ENCODE measurements around the gene SYNE3.

The SYNE3 gene

DNA sequence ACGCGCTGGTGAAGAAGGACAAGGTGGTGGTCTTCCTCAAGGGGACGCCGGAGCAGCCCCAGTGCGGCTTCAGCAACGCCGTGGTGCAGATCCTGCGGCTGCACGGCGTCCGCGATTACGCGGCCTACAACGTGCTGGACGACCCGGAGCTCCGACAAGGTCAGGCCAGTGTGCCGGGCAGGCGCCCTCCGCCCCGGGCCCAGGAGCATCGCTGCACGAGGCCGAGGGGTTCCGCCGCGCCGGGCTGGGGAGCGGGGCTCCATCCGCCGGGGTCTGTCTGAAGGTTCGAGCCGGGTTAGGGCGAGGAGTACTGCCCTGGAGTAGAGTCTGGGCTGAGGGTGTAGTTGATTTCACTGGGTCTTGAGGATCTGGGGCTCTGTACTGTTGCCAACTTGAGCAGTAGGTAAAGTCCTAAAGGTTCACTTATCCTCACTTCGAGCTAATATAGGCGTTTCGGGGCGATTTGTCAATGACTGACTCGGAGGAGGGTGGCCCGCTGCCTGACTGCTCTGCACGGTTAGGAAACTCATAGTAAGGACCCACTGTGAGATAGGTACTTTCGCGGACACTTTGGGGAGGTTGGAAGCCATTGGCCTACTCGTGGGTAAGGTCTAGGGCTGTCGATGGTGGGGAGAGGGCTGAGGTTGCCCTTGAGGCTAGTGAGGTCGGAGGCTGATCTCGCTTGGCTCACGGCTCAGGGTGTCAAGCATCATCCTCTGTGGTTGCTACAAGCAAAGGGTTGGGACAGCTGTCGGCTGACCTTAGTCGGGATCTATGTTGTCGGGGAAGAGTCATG lies 19.0 kb upstream of the SYNE3 start:
- H3K4me3 ChIP-seq (replicated peaks in 1 of 2; ENCODE audit: low read depth in 2 of 2, low read length in 2 of 2): peak overlapping the region; percentile 69 to 87
- TF ChIP-seq, protein P1, sequence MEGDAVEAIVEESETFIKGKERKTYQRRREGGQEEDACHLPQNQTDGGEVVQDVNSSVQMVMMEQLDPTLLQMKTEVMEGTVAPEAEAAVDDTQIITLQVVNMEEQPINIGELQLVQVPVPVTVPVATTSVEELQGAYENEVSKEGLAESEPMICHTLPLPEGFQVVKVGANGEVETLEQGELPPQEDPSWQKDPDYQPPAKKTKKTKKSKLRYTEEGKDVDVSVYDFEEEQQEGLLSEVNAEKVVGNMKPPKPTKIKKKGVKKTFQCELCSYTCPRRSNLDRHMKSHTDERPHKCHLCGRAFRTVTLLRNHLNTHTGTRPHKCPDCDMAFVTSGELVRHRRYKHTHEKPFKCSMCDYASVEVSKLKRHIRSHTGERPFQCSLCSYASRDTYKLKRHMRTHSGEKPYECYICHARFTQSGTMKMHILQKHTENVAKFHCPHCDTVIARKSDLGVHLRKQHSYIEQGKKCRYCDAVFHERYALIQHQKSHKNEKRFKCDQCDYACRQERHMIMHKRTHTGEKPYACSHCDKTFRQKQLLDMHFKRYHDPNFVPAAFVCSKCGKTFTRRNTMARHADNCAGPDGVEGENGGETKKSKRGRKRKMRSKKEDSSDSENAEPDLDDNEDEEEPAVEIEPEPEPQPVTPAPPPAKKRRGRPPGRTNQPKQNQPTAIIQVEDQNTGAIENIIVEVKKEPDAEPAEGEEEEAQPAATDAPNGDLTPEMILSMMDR (IDR thresholded peaks at IDR 0.05; ENCODE audit: low read depth, low read length): no peak
- DNase-seq (ENCODE audit: low read depth in 2 of 2): no peak

DNA sequence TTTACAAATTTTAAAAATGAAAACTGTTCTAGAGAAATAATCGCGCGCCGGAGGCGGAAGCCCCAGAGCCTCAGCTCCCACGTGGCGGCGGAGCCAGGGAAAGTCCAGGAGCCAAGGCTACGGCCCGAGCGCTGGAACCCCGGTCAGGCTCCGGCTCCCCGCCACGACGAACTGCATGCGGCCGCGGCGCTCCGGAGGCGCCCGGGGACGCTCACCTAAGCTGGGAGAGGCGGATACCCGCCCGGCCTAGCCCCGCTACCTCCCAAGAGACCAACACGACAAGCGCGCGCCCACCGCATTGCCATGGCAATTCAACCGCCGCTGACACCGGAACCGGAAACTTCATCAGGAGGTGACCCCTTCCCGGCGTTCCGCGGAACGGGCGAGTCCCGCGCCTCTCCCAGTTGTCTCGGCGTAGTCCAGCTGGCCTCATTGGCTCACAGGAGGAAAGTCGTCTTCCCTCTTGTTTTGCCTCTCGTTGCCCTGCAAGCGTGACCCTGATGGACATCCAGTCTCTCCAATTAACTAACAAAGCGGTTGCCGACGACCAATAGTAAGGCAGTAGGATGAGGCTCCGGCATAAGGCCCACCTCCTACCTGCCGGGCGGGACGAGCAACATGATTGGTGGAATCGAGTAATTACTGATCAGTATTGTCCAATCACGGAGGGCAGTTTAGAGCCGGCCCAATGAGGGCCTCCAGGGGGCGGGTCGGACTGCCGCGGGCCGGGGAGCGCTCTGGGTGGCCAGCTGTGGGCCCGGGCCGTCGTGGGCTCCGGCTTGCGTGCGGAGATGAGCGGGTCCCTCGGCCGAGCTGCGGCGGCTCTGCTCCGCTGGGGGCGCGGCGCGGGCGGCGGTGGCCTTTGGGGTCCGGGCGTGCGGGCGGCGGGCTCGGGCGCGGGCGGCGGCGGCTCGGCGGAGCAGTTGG lies 18.1 kb upstream of the SYNE3 start, which contains the start of gene GLRX5:
Gene GLRX5, plus strand, starts transcription at position 752 of the 927 bp plus-strand sequence. Its CDS starts 40 bp downstream, at position 792.
- peak; percentile 100 for DNase-seq (ENCODE audit: low read depth in 2 of 2)
- TF ChIP-seq, protein P1 (IDR thresholded peaks at IDR 0.05; ENCODE audit: low read depth, low read length): no peak
- H3K4me3 ChIP-seq (replicated peaks in 1 of 2; ENCODE audit: low read depth in 2 of 2, low read length in 2 of 2): peak within 1 kb of the TSS; percentile 69 to 87

DNA sequence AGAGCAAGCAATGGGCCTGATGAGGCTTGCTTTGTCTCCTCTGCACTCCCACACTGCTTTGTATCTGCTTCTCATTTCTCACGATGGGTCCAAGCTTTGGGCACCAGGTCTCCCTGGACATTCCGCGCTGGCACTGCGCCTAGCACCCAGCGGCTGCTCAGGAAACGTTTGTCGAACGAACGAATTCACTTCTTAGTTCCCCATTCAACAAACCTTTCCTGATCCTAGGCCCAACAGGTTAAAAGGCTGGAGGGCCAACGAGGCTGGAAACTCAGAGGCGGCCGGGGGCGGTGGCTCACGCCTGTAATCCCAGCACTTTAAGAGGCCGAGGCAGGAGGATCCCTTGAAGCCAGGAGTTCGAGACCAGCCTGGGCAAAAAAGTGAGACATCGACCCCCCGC lies 17.4 kb upstream of the SYNE3 start:
- TF ChIP-seq, protein P1 (IDR thresholded peaks at IDR 0.05; ENCODE audit: low read depth, low read length): no peak
- DNase-seq (ENCODE audit: low read depth in 2 of 2): no peak
- peak overlapping the region; percentile 67 to 81 for H3K4me3 ChIP-seq (replicated peaks in 1 of 2; ENCODE audit: low read depth in 2 of 2, low read length in 2 of 2)

DNA sequence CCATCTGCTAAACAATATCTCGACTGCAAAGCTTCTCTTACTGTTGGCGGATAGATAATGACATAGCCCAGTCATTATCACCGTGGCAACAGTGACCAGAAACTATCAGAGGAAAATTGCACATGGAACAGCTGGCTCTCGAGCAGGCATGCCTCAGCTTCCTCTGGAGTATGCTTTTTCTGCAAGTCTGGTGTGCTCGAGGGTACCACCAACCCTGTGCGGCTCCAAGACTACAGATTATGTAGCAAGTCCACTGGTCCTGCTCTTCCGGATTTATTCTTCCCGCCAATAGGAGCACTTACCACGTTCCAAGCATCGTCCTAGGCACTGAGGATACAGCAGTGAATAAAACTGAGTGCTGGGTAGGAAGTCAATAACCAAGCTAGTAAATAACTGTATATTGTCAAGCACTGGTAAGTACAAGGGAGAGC lies 17.0 kb upstream of the SYNE3 start:
- TF ChIP-seq, protein P1 (IDR thresholded peaks at IDR 0.05; ENCODE audit: low read depth, low read length): no peak
- H3K4me3 ChIP-seq (replicated peaks in 1 of 2; ENCODE audit: low read depth in 2 of 2, low read length in 2 of 2): peak overlapping the region; percentile 67 to 81
- peak; percentile 61 to 67 for DNase-seq (ENCODE audit: low read depth in 2 of 2)

DNA sequence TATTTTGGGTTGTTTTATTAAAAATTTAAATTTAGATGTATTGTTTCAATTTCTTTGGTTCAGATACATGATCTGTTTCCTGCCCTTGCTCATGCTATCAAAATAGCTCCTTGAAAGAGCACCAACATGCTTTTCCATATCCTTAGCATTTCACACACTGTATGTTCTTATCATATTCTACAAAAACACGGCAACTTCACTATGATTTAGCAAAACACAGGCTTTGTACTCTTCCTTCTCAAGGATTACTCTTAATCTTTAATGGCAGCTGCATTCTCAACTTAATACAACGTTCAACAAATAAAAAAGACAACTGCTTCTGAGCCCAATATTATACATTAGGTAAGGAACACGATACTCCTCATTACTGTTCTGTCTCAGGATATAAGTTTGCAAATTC lies 15.5 kb upstream of the SYNE3 start:
- peak overlapping the region in 1 of 2 donors; percentile 81 for H3K4me3 ChIP-seq (replicated peaks in 1 of 2; ENCODE audit: low read depth in 2 of 2, low read length in 2 of 2)
- TF ChIP-seq, protein P1 (IDR thresholded peaks at IDR 0.05; ENCODE audit: low read depth, low read length): no peak
- no peak for DNase-seq (ENCODE audit: low read depth in 2 of 2)

DNA sequence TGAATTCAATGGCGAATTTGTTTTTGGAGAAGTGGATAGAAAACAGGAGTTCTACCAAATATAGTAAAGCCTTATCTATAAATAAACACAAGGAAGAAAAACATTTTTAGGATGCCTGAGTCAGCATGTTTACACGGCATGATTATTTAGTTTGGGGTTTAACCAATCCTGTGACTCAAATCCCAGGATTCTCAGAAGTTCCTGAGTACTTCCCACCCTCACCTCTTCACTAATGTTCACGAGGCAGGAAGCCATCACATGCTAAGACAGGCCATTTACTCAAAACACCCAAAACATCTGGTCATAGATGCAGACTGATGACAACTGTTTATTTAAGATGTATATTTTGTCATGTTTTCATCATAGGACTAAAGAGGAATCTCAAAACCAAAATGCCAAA lies 15.0 kb upstream of the SYNE3 start:
- peak; percentile 73 to 91 for DNase-seq (ENCODE audit: low read depth in 2 of 2)
- H3K4me3 ChIP-seq (replicated peaks in 1 of 2; ENCODE audit: low read depth in 2 of 2, low read length in 2 of 2): no peak overlapping the region
- TF ChIP-seq, protein P1 (IDR thresholded peaks at IDR 0.05; ENCODE audit: low read depth, low read length): no peak

Data from cardiac fibroblast (primary cell).